Thyroid gland (tissue), 4 donors: ENCODE results near the gene DGKH. TPM values are rescaled to one million over a fixed set of nuclear protein-coding genes. Genes with fewer than 3 reads are reported as not detected.

Experiments
- DNase-seq, 2 donors: peaks; one replicate each; pipeline ENCODE4 v3.0.0-alpha.2; 2019
- H3K27ac ChIP-seq, 3 donors: fragments of 200-600 bp; sonication (generic); 1 replicate in 2 of 3; 2 replicates in 1 of 3; pipeline ENCODE4 v1.5.1; 2016 to 2019; ENCODE audit warnings: mild to moderate bottlenecking in 1 of 3, moderate library complexity in 1 of 3
- H3K27me3 ChIP-seq: fragments of 200-600 bp; sonication (generic); one replicate; pipeline ENCODE4 v1.5.1; 2019
- H3K36me3 ChIP-seq, 2 donors: fragments of 200-600 bp; sonication (generic); one replicate each; pipeline ENCODE4 v1.5.1; 2016 to 2019
- H3K4me1 ChIP-seq, 2 donors: fragments of 200-600 bp; sonication (generic); one replicate each; pipeline ENCODE4 v1.5.1; 2017 to 2019
- H3K4me3 ChIP-seq, 3 donors: fragments of 200-600 bp; sonication (generic); replicated peaks in 1 of 3; 1 replicate in 2 of 3; 2 replicates in 1 of 3; pipeline ENCODE4 v1.5.1; 2016; ENCODE audit warnings: mild to moderate bottlenecking in 1 of 3
- H3K9me3 ChIP-seq: fragments of 200-600 bp; sonication (generic); one replicate; pipeline ENCODE4 v1.5.1; 2017
- POLR2A ChIP-seq, 2 donors: fragments of 450-650 bp; IDR thresholded peaks; one replicate each; pipeline ENCODE4 v1.6.1; 2017; ENCODE audit warnings: antibody characterized with exemption in 2 of 2, mild to moderate bottlenecking in 2 of 2, moderate library complexity in 1 of 2
- WGBS, 2 donors: methylation state at CpG; one replicate each; pipeline ENCODE4 v1.1.5; 2017; 5-methylcytosine and 5-hydroxymethylcytosine counted together
- intact Hi-C: fragments of 100-400 bp; cut with DNase I; formaldehyde crosslinking; loops from one replicate; pipeline ENCODE4 v1.15.1; 2023
- total RNA-seq, 4 donors: library from RNA; depleted of rRNA; stranded (reverse); fragments of >200 nt; gene quantifications; one replicate each; pipeline ENCODE4 v1.2.3, GENCODE V29; 2016
- TF ChIP-seq, protein P1 (sequence below), 6 experiments: fragments of 200-600 bp in 3 of 6; fragments of 450-650 bp in 3 of 6; sonication (generic) in 3 of 6; IDR thresholded peaks; one replicate each; pipeline ENCODE4 v1.5.1; 2016 to 2019; ENCODE audit warnings: antibody characterized with exemption in 6 of 6, mild to moderate bottlenecking in 2 of 6, inconsistent platforms in 1 of 6, moderate library complexity in 1 of 6

Gene DGKH
- total RNA-seq, 4 donors from 2014 or later: 7.9 to 15.9 (median 12.4) TPM

- H3K9me3 ChIP-seq: no peaks in the 10 kb centered on the region
- H3K4me1 ChIP-seq: no peaks in the 10 kb centered on the region
- no peak for DNase-seq
- intact Hi-C loops: no loop called here
- H3K36me3 ChIP-seq: no peaks in the 10 kb centered on the region
- no peaks in the 10 kb centered on the region for H3K27me3 ChIP-seq
- no peak for TF ChIP-seq POLR2A (IDR thresholded peaks at IDR 0.05)
- TF ChIP-seq, protein P1, sequence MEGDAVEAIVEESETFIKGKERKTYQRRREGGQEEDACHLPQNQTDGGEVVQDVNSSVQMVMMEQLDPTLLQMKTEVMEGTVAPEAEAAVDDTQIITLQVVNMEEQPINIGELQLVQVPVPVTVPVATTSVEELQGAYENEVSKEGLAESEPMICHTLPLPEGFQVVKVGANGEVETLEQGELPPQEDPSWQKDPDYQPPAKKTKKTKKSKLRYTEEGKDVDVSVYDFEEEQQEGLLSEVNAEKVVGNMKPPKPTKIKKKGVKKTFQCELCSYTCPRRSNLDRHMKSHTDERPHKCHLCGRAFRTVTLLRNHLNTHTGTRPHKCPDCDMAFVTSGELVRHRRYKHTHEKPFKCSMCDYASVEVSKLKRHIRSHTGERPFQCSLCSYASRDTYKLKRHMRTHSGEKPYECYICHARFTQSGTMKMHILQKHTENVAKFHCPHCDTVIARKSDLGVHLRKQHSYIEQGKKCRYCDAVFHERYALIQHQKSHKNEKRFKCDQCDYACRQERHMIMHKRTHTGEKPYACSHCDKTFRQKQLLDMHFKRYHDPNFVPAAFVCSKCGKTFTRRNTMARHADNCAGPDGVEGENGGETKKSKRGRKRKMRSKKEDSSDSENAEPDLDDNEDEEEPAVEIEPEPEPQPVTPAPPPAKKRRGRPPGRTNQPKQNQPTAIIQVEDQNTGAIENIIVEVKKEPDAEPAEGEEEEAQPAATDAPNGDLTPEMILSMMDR (IDR thresholded peaks at IDR 0.05): no peak
- WGBS, 2 donors: 76 to 82% methylated on average over 4 of the region's 4 CpGs
- H3K27ac ChIP-seq: no peak overlapping the region
- H3K4me3 ChIP-seq: no peak overlapping the region
Observed at GRCh38 chr13:42022336-42022735, 26.1 kb upstream of the DGKH start.

DNA sequence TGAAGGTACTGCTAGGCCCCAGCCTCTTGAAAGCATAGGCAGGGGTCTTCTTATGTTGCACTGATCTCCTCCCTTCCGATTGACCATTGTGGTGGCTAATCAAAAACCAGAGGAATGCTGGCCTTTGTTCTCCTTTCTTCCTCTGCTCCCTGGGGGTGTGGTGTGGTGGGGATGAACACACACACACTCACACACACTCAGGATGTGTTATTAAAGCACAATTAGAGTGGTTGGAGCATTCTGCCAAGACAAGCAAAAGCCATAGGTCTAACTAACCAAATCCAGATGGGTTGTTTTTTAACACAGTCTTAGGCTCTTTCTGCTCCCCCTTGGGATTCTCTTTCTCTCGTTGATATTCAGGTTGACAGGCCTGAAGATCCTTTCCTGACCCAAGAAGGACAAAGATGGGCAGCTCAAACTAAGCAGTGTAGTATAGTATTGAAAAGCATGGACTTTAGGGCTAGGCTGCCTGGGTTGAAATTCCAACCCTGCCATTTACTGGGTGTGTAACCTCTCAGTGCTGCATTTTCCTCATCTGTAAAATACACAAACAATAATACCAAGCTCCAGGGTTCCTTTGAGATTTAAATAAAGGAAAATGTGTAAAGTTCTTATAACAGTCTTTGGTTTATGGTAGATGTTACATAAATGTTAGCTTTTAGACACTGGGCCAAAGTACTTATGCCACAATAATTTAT lies 25.5 kb upstream of the DGKH start:
- Histone ChIP-seq H3K9me3 (no peaks in the 10 kb centered on the region), H3K4me3 (no peak overlapping the region), H3K36me3 (no peaks in the 10 kb centered on the region), H3K4me1 (no peaks in the 10 kb centered on the region), H3K27ac (no peak overlapping the region), H3K27me3 (no peaks in the 10 kb centered on the region)
- intact Hi-C loops: no loop called here
- TF ChIP-seq, protein P1 (IDR thresholded peaks at IDR 0.05): no peak
- no peak for TF ChIP-seq POLR2A (IDR thresholded peaks at IDR 0.05)
- DNase-seq: no peak
- whole genome bisulfite sequencing, 2 donors: 65 to 78% methylated on average over 2 of the region's 2 CpGs

DNA sequence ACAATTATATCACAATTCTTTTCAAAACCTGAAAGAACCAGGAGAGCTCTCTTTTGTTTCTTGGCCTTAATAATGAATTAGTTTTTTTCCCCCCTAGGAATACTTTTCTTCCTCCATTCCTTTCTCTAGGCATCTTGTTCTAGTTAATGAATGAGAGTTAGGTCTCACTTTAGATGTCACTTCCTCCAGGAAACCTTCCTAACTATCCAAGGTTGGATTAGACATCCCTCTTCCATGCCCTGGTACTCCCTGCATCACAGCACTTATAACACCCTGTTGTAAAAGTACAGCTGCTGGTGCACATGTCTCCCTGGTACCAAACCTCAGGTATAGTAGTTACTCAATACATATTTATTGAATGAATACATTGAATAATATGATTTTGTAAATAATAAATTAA lies 21.2 kb upstream of the DGKH start:
- no peak for TF ChIP-seq POLR2A (IDR thresholded peaks at IDR 0.05)
- TF ChIP-seq, protein P1 (IDR thresholded peaks at IDR 0.05): no peak
- DNase-seq: no peak
- Histone ChIP-seq H3K27me3 (no peaks in the 10 kb centered on the region), H3K4me1 (no peaks in the 10 kb centered on the region), H3K27ac (no peak overlapping the region), H3K36me3 (no peaks in the 10 kb centered on the region), H3K9me3 (no peaks in the 10 kb centered on the region), H3K4me3 (no peak overlapping the region)
- intact Hi-C loops: no loop called here

- no peak for DNase-seq
- Histone ChIP-seq H3K4me3 (no peak overlapping the region), H3K27me3 (no peaks in the 10 kb centered on the region), H3K36me3 (no peaks in the 10 kb centered on the region), H3K27ac (no peak overlapping the region), H3K9me3 (no peaks in the 10 kb centered on the region), H3K4me1 (no peaks in the 10 kb centered on the region)
- intact Hi-C loops: no loop called here
- TF ChIP-seq, protein P1 (IDR thresholded peaks at IDR 0.05): no peak
- no peak for TF ChIP-seq POLR2A (IDR thresholded peaks at IDR 0.05)
- 54 to 59% methylated on average over 3 of the region's 3 CpGs for WGBS, 2 donors
Observed at GRCh38 chr13:42028113-42028799, 20.2 kb upstream of the DGKH start.

DNA sequence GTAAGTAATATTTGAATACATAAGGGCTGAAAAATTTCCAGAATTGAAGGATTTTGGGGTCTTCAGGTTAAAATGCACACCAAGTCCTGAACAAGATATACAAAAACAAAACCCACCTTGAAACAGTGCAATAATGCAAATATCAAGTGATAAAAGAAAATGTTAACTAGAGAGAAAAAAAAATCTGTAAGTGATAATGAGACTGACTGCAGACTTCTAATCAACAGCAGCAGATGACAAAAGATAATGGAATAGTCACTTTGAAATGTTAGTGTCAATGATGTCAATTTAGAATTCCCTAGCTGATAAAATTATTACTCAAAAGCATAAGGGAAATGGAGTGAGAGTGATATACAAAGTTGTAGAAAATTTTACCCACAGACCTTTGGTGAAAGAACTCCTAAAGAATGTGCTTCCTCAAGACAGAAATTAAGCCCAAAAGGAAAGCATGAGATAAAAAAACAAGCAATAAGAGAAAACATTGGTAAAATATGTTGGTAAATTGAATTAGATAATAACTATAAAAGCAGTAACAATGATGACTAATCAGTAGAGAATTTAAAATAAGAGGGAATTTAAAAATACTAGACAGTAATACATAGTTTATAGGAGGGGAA lies 12.4 kb upstream of the DGKH start:
- H3K27ac ChIP-seq: no peak overlapping the region
- no peak for DNase-seq
- no peaks in the 10 kb centered on the region for H3K36me3 ChIP-seq
- H3K9me3 ChIP-seq: no peaks in the 10 kb centered on the region
- TF ChIP-seq POLR2A (IDR thresholded peaks at IDR 0.05): no peak
- TF ChIP-seq, protein P1 (IDR thresholded peaks at IDR 0.05): no peak
- H3K4me1 ChIP-seq: peaks cover 0 to 4% of the 10 kb centered on the region in 2 donors
- no peaks in the 10 kb centered on the region for H3K27me3 ChIP-seq
- no peak overlapping the region for H3K4me3 ChIP-seq
- intact Hi-C loops: no loop called here
